Fibroblast of the aortic adventitia (primary cell): ENCODE data around the gene PSMA2. TPM values are rescaled to one million over a fixed set of nuclear protein-coding genes. Genes with fewer than 3 reads are reported as not detected.

ENCODE experiments used
- DNase-seq: peaks from one replicate; pipeline ENCODE4 v3.0.0-alpha.2; 2010; ENCODE audit warnings: low read depth
- H3K4me3 ChIP-seq: 2 replicates; pipeline ENCODE4 v1.5.1; 2011; ENCODE audit warnings: low read depth, mild to moderate bottlenecking, control low read depth, low read length, moderate library complexity
- CTCF ChIP-seq: IDR thresholded peaks from 2 replicates; pipeline ENCODE4 v1.5.1; 2011; ENCODE audit warnings: mild to moderate bottlenecking, low read length, control low read depth, inconsistent platforms; ENCODE audit not compliant: insufficient read depth
- total RNA-seq: library from RNA; depleted of rRNA; stranded (reverse); fragments of >200 nt; gene quantifications from 2 replicates; pipeline ENCODE4 v1.2.3, GENCODE V29; 2012; ENCODE audit warnings: low replicate concordance

Gene PSMA2
- 121 and 133 TPM in 2 replicates for total RNA-seq

- DNase-seq, result peak; percentile 97
- peak within 1 kb of the TSS; percentile 91 for H3K4me3 ChIP-seq
- TF ChIP-seq CTCF, result no peak
Measured at GRCh38 chr7:42931834-42932651, at the start of gene PSMA2, which contains the start of gene MRPL32. Gene PSMA2, minus strand, starts transcription at chr7:42932174. Its CDS starts 16 bp downstream, at chr7:42932158. Gene MRPL32, plus strand, starts transcription at chr7:42932376. Its CDS starts 11 bp downstream, at chr7:42932387.

- H3K4me3 ChIP-seq, result no peak overlapping the region
- DNase-seq, result no peak
- TF ChIP-seq CTCF, result no peak
Measured at GRCh38 chr7:42981601-42982000, 49.6 kb upstream of the PSMA2 start.

GRCh38 chr7:42980514-42980913, 48.5 kb upstream of the PSMA2 start:
- no peak overlapping the region for H3K4me3 ChIP-seq
- no peak for TF ChIP-seq CTCF
- no peak for DNase-seq

GRCh38 chr7:42980084-42980483, 48.1 kb upstream of the PSMA2 start:
- TF ChIP-seq CTCF, result no peak
- no peak for DNase-seq
- no peak overlapping the region for H3K4me3 ChIP-seq

- H3K4me3 ChIP-seq, result no peak overlapping the region
- TF ChIP-seq CTCF, result no peak
- peak; percentile 8 for DNase-seq
Measured at GRCh38 chr7:42978496-42978895, 46.5 kb upstream of the PSMA2 start.

- no peak overlapping the region for H3K4me3 ChIP-seq
- DNase-seq, result no peak
- TF ChIP-seq CTCF, result no peak
Measured at GRCh38 chr7:42976371-42976770, 44.4 kb upstream of the PSMA2 start.
